PFSK-1 (cell line): ENCODE results near the gene XYLT2.

ENCODE experiments used
- FOXP2 ChIP-seq: optimal IDR thresholded peaks from 2 replicates; pipeline ENCODE3; 2011; ENCODE audit warnings: borderline replicate concordance, control low read depth, inconsistent platforms; ENCODE audit not compliant: insufficient read depth; ENCODE audit errors: extremely low read length, extremely low read depth
- POLR2AphosphoS5 ChIP-seq: IDR thresholded peaks from 2 replicates; pipeline ENCODE4 v1.6.1; 2012; ENCODE audit warnings: low read depth, mild to moderate bottlenecking, control low read depth, low read length, moderate library complexity
- SIN3A ChIP-seq: IDR thresholded peaks from 2 replicates; pipeline ENCODE4 v1.6.1; 2012; ENCODE audit warnings: mild to moderate bottlenecking, low read length, moderate library complexity, borderline replicate concordance; ENCODE audit not compliant: insufficient read depth

DNA sequence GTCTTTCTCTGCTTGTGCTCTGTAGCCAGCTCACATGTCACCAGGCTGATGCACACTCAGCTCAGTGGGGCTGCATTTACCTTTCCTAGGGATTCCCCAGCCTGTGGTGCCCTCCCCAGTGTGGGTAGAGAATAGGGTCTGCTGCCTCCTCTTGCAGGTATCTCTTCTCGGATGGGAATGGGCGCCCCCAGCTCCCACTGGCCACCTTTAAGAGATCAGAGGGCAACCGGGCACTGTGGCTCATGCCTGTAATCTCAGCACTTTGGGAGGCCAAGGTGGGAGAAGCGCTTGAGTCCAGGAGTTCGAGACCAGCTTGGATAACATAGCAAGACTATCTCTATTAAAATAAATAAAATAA, 3.3 kb downstream of the XYLT2 start:
- TF ChIP-seq SIN3A (no peak), POLR2AphosphoS5 (no peak), FOXP2 (no peak)
